Astrocyte (in vitro differentiated cells and primary cell): ENCODE data around the gene ETV7.

ENCODE experiments used
- EZH2 ChIP-seq: IDR thresholded peaks from 2 replicates; pipeline ENCODE4 v1.6.1; 2012; ENCODE audit warnings: mild to moderate bottlenecking, low read length, inconsistent platforms; ENCODE audit not compliant: insufficient read depth
- TF ChIP-seq, protein P1 (sequence below): IDR thresholded peaks from 2 replicates; pipeline ENCODE4 v1.5.1; 2011; ENCODE audit warnings: low read depth, mild to moderate bottlenecking, inconsistent platforms, low read length, moderate library complexity; ENCODE audit not compliant: insufficient read depth

- TF ChIP-seq, protein P1, sequence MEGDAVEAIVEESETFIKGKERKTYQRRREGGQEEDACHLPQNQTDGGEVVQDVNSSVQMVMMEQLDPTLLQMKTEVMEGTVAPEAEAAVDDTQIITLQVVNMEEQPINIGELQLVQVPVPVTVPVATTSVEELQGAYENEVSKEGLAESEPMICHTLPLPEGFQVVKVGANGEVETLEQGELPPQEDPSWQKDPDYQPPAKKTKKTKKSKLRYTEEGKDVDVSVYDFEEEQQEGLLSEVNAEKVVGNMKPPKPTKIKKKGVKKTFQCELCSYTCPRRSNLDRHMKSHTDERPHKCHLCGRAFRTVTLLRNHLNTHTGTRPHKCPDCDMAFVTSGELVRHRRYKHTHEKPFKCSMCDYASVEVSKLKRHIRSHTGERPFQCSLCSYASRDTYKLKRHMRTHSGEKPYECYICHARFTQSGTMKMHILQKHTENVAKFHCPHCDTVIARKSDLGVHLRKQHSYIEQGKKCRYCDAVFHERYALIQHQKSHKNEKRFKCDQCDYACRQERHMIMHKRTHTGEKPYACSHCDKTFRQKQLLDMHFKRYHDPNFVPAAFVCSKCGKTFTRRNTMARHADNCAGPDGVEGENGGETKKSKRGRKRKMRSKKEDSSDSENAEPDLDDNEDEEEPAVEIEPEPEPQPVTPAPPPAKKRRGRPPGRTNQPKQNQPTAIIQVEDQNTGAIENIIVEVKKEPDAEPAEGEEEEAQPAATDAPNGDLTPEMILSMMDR, result no peak
- TF ChIP-seq EZH2, result no peak
Measured at GRCh38 chr6:36419310-36419709, 31.8 kb upstream of the ETV7 start.
